ENCODE measurements around the gene CENPT.
"Not testable (repeated sequence)": the region's sequence is repeated elsewhere in the genome, so short reads cannot be mapped to it uniquely, and the experiment has no call there.

The CENPT gene

GRCh38 chr16:67871256-67871655, 23.8 kb upstream of the CENPT start:
- TF ChIP-seq CTCF (IDR thresholded peaks at IDR 0.05; ENCODE audit: low read depth, low read length): no peak
- no peak overlapping the region for H3K4me3 ChIP-seq (replicated peaks in 1 of 2; ENCODE audit: low read depth in 2 of 2, low read length in 2 of 2)
- DNase-seq (ENCODE audit: low read depth in 2 of 2): no peak

- DNase-seq (ENCODE audit: low read depth in 2 of 2): no peak
- H3K4me3 ChIP-seq (replicated peaks in 1 of 2; ENCODE audit: low read depth in 2 of 2, low read length in 2 of 2): no peak overlapping the region
- TF ChIP-seq CTCF (IDR thresholded peaks at IDR 0.05; ENCODE audit: low read depth, low read length): no peak
Measured at GRCh38 chr16:67869653-67870052, 22.2 kb upstream of the CENPT start.

- no peak overlapping the region for H3K4me3 ChIP-seq (replicated peaks in 1 of 2; ENCODE audit: low read depth in 2 of 2, low read length in 2 of 2)
- no peak for TF ChIP-seq CTCF (IDR thresholded peaks at IDR 0.05; ENCODE audit: low read depth, low read length)
- DNase-seq (ENCODE audit: low read depth in 2 of 2): no peak
Measured at GRCh38 chr16:67868290-67868689, 20.8 kb upstream of the CENPT start.

DNA sequence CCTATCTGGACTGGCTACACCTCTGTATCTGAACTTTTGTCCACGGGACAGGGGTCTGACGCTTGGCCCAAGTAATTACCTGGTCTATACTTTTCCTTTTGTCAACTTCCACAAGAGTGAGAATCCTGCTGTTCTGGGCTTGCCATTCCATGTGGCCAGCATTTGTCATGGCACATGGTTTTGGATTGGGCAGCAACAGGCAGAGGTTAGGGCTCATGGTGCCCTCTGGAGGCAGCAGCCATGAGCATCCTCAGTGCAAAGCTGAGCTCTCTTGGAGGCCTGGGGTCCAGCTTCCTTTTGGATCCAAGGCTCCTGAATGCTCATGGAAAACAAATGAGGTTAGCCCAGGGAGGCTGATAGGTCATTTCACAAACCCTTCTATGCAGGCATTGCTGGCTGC, 17.8 kb upstream of the CENPT start:
- peak; percentile 55 to 56 for DNase-seq (ENCODE audit: low read depth in 2 of 2)
- H3K4me3 ChIP-seq (replicated peaks in 1 of 2; ENCODE audit: low read depth in 2 of 2, low read length in 2 of 2): no peak overlapping the region

GRCh38 chr16:67864594-67864993, 17.1 kb upstream of the CENPT start:
- no peak overlapping the region for H3K4me3 ChIP-seq (replicated peaks in 1 of 2; ENCODE audit: low read depth in 2 of 2, low read length in 2 of 2)
- no peak for TF ChIP-seq CTCF (IDR thresholded peaks at IDR 0.05; ENCODE audit: low read depth, low read length)
- DNase-seq (ENCODE audit: low read depth in 2 of 2): no peak

More for the DNA sequence above, 17.8 kb upstream of the CENPT start:
- peak; percentile 55 for TF ChIP-seq CTCF (IDR thresholded peaks at IDR 0.05; ENCODE audit: low read depth, low read length)

- DNase-seq (ENCODE audit: low read depth in 2 of 2); H3K4me3 ChIP-seq (replicated peaks in 1 of 2; ENCODE audit: low read depth in 2 of 2, low read length in 2 of 2): not testable (repeated sequence)
Measured at GRCh38 chr16:67864044-67864443, 16.6 kb upstream of the CENPT start.

DNA sequence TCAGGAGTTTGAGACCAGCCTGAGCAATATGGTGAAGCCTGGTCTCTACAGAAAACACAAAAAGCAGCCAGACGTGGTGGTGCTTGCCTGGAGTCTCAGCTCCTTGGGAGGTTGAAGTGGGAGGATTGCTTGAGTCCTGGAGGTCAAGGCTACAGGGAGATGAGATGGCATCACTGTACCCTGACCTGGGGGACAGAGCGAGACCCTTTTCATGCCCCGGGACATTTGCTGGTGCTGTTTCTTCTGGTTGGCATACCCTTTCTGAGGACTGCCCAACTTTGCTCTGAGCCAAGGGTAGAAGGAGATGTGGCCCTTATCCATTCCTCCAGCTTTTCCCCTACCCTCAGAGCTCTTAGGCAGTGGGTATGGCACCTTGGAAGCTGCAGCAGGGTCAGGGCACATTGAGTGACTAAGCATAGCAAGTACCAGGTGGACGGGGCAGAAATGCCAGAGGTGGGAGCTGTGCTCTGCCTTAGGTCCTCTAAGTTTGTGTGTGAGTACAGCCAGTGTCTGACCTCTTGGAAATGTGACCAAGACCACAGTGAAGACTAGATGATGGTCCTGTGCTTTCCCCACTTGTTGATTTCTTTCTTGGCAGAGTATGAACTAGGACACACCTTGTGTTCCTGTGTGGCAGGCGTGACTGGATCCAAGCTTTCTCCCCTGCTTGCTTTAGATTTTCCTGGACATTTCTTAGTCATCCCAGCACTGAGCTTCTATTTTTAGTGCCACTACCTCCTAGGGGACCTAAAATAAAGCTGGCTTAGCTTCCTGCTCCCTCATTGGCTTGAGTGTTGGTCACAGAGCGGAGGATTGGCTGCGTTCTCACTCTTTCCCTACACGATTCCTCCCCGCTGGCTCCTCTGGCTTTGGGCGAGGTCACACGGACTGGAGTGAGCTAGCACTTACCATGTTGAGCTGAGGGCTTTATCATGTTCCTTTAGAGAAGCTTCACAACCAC, 15.4 kb upstream of the CENPT start:
- peak; percentile 79 to 90 for DNase-seq (ENCODE audit: low read depth in 2 of 2)
- TF ChIP-seq CTCF (IDR thresholded peaks at IDR 0.05; ENCODE audit: low read depth, low read length): no peak
- H3K4me3 ChIP-seq (replicated peaks in 1 of 2; ENCODE audit: low read depth in 2 of 2, low read length in 2 of 2): peak overlapping the region in 1 of 2 donors; percentile 0
